NB4 (cell line): ENCODE measurements around the gene RPS6KA5.
"Not testable (repeated sequence)": the region's sequence is repeated elsewhere in the genome, so short reads cannot be mapped to it uniquely, and the experiment has no call there.

Source experiments
- DNase-seq: peaks from one replicate; pipeline ENCODE4 v3.0.0; 2010; ENCODE audit warnings: low read depth
- H3K4me3 ChIP-seq: one replicate; pipeline ENCODE4 v1.5.1; 2011; ENCODE audit warnings: mild to moderate bottlenecking, low read depth, low read length, moderate library complexity
- MYC ChIP-seq: IDR thresholded peaks from 2 replicates; pipeline ENCODE4 v1.6.1; 2011; ENCODE audit warnings: low read depth, low read length
- POLR2A ChIP-seq: IDR thresholded peaks from 2 replicates; pipeline ENCODE4 v1.6.1; 2011; ENCODE audit warnings: mild to moderate bottlenecking; ENCODE audit not compliant: insufficient read length; ENCODE audit errors: extremely low read depth
- TF ChIP-seq, protein P1 (sequence below): IDR thresholded peaks from one replicate; pipeline ENCODE4 v1.5.1; 2012; ENCODE audit warnings: low read depth, low read length
- TF ChIP-seq, protein P2 (sequence below): IDR thresholded peaks from 2 replicates; pipeline ENCODE4 v1.6.1; 2011; ENCODE audit warnings: low read depth, low read length

The RPS6KA5 gene

DNA sequence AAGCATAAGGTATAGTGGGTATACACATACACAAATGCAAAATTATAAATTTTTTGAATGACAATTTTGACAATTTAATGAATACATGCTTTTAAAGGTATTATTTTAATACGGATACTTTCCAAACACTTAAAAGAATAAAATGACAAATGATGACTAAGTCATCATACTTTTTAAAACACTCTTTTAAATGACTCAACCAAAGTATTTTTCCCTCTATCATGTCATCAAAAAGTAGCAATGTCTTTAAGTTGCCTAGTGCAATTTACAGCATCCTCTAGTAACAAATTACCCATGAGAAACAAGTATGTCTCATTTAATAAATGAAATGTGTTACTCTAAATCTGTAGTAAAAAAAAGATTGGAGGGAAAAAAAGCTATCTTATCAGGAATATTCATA lies 73.3 kb downstream of the RPS6KA5 start:
- no peak for DNase-seq
- TF ChIP-seq, protein P1, sequence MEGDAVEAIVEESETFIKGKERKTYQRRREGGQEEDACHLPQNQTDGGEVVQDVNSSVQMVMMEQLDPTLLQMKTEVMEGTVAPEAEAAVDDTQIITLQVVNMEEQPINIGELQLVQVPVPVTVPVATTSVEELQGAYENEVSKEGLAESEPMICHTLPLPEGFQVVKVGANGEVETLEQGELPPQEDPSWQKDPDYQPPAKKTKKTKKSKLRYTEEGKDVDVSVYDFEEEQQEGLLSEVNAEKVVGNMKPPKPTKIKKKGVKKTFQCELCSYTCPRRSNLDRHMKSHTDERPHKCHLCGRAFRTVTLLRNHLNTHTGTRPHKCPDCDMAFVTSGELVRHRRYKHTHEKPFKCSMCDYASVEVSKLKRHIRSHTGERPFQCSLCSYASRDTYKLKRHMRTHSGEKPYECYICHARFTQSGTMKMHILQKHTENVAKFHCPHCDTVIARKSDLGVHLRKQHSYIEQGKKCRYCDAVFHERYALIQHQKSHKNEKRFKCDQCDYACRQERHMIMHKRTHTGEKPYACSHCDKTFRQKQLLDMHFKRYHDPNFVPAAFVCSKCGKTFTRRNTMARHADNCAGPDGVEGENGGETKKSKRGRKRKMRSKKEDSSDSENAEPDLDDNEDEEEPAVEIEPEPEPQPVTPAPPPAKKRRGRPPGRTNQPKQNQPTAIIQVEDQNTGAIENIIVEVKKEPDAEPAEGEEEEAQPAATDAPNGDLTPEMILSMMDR = no peak
- TF ChIP-seq, protein P2, sequence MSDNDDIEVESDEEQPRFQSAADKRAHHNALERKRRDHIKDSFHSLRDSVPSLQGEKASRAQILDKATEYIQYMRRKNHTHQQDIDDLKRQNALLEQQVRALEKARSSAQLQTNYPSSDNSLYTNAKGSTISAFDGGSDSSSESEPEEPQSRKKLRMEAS = no peak
- TF ChIP-seq POLR2A = no peak
- TF ChIP-seq MYC = no peak
- no peak overlapping the region for H3K4me3 ChIP-seq

DNA sequence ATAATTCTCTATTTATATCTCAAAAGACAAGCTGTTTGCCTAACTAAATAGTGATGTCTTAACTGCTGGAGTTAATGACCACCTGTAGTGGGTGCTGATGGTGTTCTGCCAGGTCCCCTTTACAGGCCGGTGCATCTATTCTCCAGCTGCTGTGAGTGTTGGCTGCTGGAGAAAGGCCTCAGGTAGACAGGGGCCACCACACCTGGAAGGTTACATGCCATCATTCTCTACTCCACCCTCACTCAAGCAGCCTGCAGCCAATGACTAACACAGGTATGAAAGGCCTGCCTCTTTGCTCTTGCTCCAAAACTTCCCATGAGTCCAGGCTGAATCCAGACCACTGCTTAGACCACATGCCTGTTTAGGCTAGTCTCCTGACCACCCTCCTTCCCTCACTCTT lies 73.9 kb downstream of the RPS6KA5 start:
- DNase-seq = no peak
- no peak overlapping the region for H3K4me3 ChIP-seq
- TF ChIP-seq, protein P2 = no peak
- TF ChIP-seq MYC (no peak), POLR2A (no peak)
- TF ChIP-seq, protein P1 = no peak

DNA sequence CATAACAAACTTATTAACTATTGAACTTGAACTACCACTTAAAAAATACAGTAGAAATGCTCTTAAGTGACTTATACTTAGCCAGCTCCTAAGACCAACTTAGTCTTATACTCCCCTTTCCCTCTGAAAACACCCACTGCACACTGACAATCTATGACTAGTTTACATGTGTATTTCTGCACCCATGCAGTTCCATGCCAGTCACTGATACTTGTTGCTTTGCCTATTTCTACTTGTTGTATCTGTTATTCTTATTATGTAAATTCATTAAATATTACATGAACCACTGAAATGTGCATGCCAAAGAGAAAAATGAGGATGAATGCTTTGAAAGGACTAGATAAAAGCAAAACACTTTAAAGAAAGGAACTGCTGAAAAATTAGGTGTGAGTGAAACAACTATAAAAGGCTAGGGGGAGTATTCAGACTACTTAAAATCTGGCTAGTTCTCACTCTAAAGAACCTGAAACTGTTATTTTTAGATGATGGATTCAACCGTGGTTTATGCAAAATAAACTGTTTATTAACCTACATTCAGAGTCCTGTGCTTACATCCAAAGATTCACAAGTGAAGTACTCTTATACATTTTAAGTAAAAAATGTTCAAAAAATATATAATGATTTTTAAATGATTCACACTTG lies 74.7 kb downstream of the RPS6KA5 start:
- TF ChIP-seq POLR2A (no peak), MYC (no peak)
- TF ChIP-seq, protein P1 = no peak
- TF ChIP-seq, protein P2 = no peak
- no peak overlapping the region for H3K4me3 ChIP-seq
- DNase-seq = no peak

DNA sequence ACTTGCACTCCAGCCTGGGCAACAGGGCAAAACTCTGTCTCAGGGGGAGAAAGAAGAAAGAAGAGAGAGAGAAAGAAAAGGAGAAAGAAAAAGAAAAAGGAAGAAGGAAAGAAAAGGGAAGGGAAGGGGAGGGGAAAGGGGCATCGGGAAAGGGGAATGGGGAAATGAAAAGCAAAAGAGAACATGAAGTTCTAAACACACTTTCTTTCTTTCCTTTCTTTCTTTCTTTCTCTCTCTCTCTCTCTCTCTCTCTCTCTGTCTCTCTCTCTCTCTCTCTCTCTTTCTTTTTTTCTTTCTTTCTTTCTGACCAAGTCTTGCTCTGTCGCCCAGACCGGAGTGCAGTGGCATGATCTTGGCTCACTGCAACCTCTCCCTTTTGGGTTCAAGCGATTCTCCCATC lies 76.9 kb downstream of the RPS6KA5 start:
- TF ChIP-seq MYC = no peak
- TF ChIP-seq, protein P1 = no peak
- TF ChIP-seq, protein P2 = no peak
- TF ChIP-seq POLR2A = no peak
- H3K4me3 ChIP-seq = no peak overlapping the region
- DNase-seq = no peak

DNA sequence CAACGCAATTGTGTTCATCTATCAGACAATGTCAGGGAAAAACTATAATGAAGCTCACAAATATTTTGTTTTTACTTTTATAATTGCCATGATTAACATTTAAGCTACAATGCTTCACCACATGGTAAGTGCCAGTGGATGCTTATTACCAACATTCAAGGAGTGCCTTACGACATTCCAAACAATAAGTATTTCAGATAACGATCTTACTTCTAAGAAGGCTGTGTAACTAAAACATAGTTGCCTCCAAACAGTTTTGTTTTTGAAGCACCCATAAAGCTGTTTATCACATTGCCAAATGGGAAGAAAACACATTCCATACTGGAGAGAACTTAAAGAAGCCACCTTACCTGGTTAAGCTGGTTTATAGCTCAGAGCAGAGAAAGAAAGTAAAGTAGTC lies 78.8 kb downstream of the RPS6KA5 start:
- DNase-seq = no peak
- no peak overlapping the region for H3K4me3 ChIP-seq
- no peak for TF ChIP-seq MYC
- no peak for TF ChIP-seq POLR2A
- TF ChIP-seq, protein P2 = no peak
- TF ChIP-seq, protein P1 = no peak

DNA sequence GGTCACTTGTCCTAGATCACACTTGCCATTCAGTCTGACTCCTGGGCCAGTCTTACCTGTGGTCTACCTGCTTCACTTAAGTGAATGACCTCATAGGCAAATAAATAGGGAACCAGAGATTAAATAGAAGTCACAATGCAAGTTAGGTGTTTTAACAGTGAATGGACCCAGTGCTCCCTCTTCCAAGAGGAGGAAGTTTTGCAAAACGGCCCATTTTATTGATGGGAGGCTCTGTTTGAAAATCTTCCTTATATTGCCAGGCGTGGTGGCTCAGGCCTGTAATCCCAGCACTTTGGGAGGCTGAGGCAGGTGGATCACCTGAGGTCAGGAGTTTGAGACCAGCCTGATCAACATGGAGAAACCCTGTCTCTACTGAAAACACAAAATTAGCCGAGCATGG lies 79.8 kb downstream of the RPS6KA5 start:
- not testable (repeated sequence) for H3K4me3 ChIP-seq

More for the DNA sequence above, 79.8 kb downstream of the RPS6KA5 start:
- DNase-seq = not testable (repeated sequence)
